ENCODE data around the gene PCSK5. TPM values are rescaled to one million over a fixed set of nuclear protein-coding genes. Genes with fewer than 3 reads are reported as not detected.
"Not testable (repeated sequence)": the region's sequence is repeated elsewhere in the genome, so short reads cannot be mapped to it uniquely, and the experiment has no call there.

Gene PCSK5
- polyA plus RNA-seq, 3 donors: 12.9 to 14.1 (median 14.0) TPM

- no peak for DNase-seq (ENCODE audit: low read depth in 3 of 3, low spot score in 2 of 3)
Observed at GRCh38 chr9:75889577-75889976, 896 bp upstream of the PCSK5 start.

GRCh38 chr9:75889977-75890471, 449 bp upstream of the PCSK5 start:
- no peak for DNase-seq (ENCODE audit: low read depth in 3 of 3, low spot score in 2 of 3)

GRCh38 chr9:75891277-75891741, 836 bp downstream of the PCSK5 start:
- peak in 1 of 3 donors; percentile 51 for DNase-seq (ENCODE audit: low read depth in 3 of 3, low spot score in 2 of 3)

GRCh38 chr9:75891771-75892215, 1.3 kb downstream of the PCSK5 start:
- DNase-seq (ENCODE audit: low read depth in 3 of 3, low spot score in 2 of 3): no peak

- no peak for DNase-seq (ENCODE audit: low read depth in 3 of 3, low spot score in 2 of 3)
Observed at GRCh38 chr9:75892216-75892911, 1.9 kb downstream of the PCSK5 start.

- DNase-seq (ENCODE audit: low read depth in 3 of 3, low spot score in 2 of 3): no peak
Observed at GRCh38 chr9:75893106-75893505, 2.6 kb downstream of the PCSK5 start.

- DNase-seq (ENCODE audit: low read depth in 3 of 3, low spot score in 2 of 3): no peak
Observed at GRCh38 chr9:75894566-75894965, 4.1 kb downstream of the PCSK5 start.

GRCh38 chr9:75895112-75895511, 4.6 kb downstream of the PCSK5 start:
- DNase-seq (ENCODE audit: low read depth in 3 of 3, low spot score in 2 of 3): no peak

- DNase-seq (ENCODE audit: low read depth in 3 of 3, low spot score in 2 of 3): no peak
Observed at GRCh38 chr9:75896193-75896592, 5.7 kb downstream of the PCSK5 start.

GRCh38 chr9:75900893-75901524, 10.5 kb downstream of the PCSK5 start:
- DNase-seq (ENCODE audit: low read depth in 3 of 3, low spot score in 2 of 3): not testable (repeated sequence)

GRCh38 chr9:75903785-75904360, 13.4 kb downstream of the PCSK5 start:
- no peak for DNase-seq (ENCODE audit: low read depth in 3 of 3, low spot score in 2 of 3)

GRCh38 chr9:75904364-75904763, 13.9 kb downstream of the PCSK5 start:
- DNase-seq (ENCODE audit: low read depth in 3 of 3, low spot score in 2 of 3): no peak

- no peak for DNase-seq (ENCODE audit: low read depth in 3 of 3, low spot score in 2 of 3)
Observed at GRCh38 chr9:75906531-75906930, 16.1 kb downstream of the PCSK5 start.

GRCh38 chr9:75907329-75907728, 16.9 kb downstream of the PCSK5 start:
- no peak for DNase-seq (ENCODE audit: low read depth in 3 of 3, low spot score in 2 of 3)

- no peak for DNase-seq (ENCODE audit: low read depth in 3 of 3, low spot score in 2 of 3)
Observed at GRCh38 chr9:75907923-75908322, 17.4 kb downstream of the PCSK5 start.

- DNase-seq (ENCODE audit: low read depth in 3 of 3, low spot score in 2 of 3): no peak
Observed at GRCh38 chr9:75909776-75910175, 19.3 kb downstream of the PCSK5 start.

GRCh38 chr9:75910731-75911130, 20.3 kb downstream of the PCSK5 start:
- DNase-seq (ENCODE audit: low read depth in 3 of 3, low spot score in 2 of 3): no peak

- DNase-seq (ENCODE audit: low read depth in 3 of 3, low spot score in 2 of 3): no peak
Observed at GRCh38 chr9:75911390-75911789, 20.9 kb downstream of the PCSK5 start.

- no peak for DNase-seq (ENCODE audit: low read depth in 3 of 3, low spot score in 2 of 3)
Observed at GRCh38 chr9:75912951-75913350, 22.5 kb downstream of the PCSK5 start.

- no peak for DNase-seq (ENCODE audit: low read depth in 3 of 3, low spot score in 2 of 3)
Observed at GRCh38 chr9:75914002-75914401, 23.5 kb downstream of the PCSK5 start.

- no peak for DNase-seq (ENCODE audit: low read depth in 3 of 3, low spot score in 2 of 3)
Observed at GRCh38 chr9:75914883-75915452, 24.5 kb downstream of the PCSK5 start.

All from right renal cortex interstitium (tissue), 3 donors.